HG02852 (cell line): ENCODE results near the gene NXN.
"Not testable (repeated sequence)": the region's sequence is repeated elsewhere in the genome, so short reads cannot be mapped to it uniquely, and the experiment has no call there.

Experiments
- ATAC-seq: cut with Tn5 transposase; IDR thresholded peaks from one replicate; pipeline ENCODE4 v1.9.1; 2021; ENCODE audit warnings: mild to moderate bottlenecking, moderate library complexity; ENCODE audit not compliant: unreplicated experiment

NXN gene

DNA sequence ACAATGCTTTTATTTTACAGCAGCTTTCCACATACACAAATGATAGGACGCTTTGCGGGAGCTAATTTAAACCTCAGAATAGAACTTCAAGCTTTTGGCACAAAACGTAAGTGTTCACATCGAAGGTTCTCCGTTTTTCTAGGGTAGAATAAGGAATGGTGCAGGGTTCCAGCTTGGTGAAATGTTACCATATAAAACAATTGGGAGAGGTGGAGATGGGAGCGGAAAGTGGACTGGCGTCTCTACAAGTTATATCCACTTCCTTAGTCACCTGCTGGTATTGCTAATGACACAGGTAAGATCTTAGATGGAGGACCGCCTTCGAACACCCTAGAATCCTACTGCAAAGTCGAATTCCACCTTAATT, 1.7 kb upstream of the NXN start:
- ATAC-seq, result no peak

DNA sequence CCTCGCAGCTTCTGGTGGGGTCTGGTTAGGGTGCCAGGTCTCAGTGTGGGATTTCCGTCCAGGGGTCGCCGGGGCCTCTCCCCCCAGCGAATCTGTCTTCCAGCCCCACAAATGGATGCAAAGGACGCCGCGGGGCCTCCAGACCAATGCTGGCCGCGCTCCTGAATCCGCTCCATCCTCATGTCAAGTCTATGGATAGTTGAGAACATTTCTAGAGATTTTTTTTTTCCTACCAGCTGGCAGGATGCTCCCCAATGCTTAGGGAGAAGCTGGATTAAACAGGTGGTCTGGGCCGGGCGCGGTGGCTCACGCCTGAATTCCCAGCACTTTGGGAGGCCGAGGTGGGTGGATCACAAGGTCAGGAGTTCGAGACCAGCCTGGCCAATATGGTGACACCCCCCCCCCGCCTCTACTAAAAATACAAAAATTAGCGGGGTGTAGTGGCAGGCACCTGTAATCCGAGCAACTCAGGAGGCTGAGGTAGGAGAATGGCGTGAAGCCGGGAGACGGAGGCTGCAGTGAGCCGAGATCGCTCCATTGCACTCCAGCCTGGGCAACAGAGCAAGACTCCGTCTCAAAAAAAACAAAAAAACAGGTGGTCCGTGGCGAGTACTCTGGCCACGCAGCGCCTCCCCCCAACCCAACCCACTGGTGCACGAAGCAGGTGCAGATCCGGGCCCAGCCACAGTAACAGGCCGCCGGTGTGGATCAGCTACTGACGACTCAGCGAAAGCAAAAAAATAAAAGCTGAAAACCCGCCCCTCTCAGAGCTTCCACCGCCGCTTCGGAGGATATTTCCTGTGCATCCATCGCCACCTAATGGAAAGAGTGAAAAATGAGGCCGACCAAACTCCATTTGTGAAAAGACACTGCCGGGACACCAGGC, 1.1 kb upstream of the NXN start:
- no peak for ATAC-seq

DNA sequence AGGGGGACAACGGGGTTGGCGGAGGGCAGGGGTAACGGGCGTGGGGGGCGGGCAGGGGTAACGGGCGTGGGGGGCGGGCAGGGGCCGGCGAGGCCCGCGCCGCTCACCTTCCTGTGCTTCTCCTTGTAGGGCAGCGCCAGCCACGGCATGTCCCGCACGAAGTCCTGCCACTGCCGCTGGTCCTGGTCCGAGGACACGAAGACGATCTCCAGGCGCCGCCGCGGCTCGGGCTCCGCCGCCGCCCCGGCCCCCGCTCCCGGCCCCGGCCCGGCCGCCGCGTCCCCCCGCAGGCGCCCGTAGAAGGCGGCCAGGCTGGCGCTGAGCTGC, 401 bp downstream of the NXN start:
- no peak for ATAC-seq

DNA sequence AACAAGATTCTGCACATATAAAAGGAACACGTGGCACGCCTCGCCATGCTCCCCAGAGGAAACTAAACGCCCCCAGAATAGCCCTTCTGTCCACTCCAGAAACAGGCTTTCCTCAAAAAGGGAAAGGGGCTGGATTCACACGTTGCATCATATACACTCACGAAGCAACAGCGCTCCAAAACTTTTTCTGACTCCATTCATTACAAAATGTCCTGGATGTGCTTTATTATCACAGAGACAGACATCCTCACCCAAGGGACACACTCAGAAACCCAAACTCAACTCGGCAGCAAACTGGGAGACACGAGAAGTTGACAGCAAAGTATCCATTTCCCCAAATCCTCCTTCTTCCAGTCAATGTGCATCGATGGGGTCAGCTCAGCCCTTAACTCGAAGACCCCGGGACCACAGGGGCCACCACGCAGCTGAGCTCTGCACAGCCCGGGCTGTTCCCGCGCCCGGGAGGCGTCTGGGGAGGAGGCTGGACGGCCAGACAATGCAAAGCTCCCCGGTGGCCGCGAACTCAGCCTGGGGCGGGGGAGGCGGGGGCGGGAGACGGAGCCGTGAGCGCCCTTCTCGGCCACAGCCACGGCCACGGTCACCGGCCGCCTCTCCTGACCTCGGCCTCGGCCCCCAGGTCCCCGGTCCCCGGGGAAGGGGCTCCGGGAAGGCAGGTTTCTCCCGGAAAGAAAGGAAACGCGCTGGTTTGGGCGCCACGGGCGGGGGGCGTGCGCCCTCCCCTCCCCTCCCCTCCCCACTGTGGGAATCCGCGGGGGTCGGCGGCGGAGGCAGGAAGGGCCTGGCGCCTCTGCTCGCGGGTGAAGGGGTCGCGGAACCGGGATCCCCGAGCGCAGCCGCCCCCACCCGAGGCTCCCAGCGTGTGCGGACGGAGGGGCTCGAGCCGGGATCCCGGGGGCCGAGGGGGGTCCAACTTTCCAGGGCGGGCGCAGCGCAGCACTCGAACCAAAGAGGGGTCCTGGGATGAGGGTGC, 1.2 kb downstream of the NXN start:
- ATAC-seq, result no peak

DNA sequence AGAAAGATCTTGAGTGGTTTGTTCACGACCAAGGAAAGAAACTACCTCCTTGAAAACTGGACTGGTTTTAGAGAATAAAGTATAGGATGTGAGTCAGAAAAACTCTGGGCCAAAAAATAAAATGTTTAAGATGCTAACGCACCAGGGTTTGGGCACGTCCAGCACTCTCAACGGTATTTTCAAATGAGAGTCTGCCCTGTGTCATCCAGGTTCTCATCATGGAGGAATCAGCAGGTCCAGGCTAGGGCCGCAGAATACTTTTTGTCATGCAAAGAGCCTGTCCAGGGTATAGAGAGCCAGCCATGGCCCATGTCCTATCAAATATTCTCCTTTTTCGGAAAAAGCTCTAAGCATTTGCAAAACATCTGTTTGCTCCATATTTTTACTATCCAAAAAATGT, 2.4 kb downstream of the NXN start:
- ATAC-seq, result no peak

DNA sequence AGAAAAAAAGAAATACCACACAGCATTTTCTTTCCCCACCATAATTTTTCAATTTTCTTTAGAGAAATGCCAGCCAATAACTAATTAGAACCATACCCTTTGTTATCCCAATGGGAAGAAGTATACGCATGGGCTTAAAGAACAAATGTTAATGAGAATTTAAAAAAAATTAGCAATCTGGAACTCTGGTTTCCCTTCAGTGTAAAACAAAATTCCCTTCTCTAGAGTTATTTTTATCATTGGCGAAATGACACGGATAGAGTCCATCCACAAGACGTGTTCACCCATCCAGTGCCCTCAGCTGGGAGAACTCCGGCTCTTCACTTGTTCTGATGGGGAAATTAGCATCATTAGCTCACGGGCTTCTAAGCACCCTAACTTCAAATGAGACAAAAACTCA, 3.3 kb downstream of the NXN start:
- ATAC-seq, result no peak

DNA sequence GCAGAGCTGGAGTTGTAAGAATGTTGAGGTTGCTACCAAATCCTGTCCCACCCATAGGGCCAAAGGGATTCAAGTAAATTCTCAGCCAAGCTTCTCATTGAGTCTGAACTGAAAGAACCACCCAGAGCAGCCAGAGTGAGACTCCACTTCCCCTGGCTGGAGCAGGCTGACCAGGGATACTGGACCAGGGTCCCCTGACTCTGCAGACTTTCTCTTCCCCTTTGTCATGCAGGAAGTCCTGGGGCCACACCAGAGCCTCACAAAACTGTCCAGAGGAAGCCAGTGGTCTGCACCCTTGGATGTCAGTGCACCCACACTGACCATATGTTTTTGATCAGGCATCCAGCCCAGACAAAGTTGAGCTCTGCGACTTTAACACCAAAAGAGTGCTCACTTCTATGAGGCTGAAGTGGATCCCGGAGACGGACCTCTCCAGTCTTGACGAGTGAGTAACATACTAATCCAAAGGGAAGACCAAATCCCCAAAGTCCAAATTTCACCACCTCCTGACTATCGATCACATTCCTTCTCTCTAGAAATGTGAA, 4.1 kb downstream of the NXN start:
- ATAC-seq, result no peak

DNA sequence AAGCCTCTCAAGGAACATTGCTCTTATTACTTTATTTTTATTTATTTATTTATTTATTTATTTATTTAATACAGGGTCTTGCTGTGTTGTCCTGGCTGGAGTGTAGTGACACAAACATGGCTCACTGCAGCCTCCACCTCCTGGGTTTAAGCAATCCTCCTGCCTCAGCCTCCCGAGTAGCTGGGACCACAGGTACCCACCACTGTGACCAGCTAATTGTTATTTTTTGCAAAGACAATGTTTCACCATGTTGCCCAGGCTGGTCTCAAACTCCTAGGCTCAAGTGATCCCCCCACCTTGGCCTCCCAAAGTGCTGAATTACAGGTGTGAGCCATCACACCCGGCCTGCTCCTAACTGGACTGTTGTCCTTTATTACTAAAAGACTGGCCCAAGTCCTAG, 4.8 kb downstream of the NXN start:
- not testable (repeated sequence) for ATAC-seq

DNA sequence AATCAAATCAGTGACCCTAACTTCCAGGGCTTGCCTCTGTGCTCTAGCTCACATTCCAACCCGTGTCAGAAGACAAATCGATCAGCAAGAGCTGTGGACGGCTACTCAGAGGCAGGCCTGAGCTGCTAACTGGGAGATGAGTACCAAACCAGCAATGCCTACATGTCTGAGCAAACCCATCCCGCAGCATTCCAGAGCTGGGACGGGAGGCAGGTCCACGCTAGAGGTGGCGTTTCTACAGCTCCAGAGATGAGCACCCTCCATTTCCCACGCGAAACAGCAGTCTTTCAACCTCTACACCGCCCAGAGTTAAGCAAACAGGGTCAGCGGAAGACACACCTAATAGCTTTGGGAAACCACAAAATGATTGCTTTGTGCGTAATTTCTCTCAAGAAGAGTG, 6.5 kb downstream of the NXN start:
- no peak for ATAC-seq

DNA sequence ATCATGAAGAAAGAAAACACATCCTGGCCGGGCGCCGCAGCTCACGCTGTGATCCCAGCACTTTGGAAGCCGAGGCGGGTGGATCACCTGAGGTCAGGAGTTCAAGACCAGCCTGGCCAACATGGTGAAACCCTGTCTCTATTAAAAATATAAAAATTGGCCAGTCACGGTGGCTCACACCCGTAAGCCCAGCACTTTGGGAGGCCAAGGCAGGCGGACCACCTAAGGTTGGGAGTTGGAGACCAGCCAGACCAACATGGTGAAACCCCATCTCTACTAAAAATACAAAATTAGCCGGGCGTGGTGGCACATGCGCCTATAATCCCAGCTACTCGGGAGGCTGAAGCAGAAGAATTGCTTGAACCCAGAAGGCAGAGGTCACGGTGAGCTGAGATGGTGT, 7.7 kb downstream of the NXN start:
- ATAC-seq, result not testable (repeated sequence)

DNA sequence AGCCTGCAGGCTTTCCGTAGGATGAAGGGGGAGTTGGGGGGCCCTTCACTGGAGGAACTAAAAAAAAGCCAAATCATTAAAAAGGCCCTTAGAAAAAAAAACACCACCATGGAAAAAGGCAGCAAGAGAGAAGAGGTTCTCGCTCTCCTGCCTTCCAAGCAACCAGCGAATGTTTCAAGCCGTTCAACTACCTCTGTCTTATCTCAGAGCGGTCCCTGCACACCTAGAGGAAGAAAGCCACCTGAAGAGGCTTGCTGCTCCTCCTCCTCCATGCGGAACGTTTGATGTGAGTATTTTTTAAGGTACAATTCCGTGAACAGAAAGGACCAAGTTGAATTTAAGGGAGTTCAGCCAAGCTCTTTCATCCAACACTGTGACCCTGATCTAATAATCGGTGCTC, 9.2 kb downstream of the NXN start:
- ATAC-seq, result no peak

DNA sequence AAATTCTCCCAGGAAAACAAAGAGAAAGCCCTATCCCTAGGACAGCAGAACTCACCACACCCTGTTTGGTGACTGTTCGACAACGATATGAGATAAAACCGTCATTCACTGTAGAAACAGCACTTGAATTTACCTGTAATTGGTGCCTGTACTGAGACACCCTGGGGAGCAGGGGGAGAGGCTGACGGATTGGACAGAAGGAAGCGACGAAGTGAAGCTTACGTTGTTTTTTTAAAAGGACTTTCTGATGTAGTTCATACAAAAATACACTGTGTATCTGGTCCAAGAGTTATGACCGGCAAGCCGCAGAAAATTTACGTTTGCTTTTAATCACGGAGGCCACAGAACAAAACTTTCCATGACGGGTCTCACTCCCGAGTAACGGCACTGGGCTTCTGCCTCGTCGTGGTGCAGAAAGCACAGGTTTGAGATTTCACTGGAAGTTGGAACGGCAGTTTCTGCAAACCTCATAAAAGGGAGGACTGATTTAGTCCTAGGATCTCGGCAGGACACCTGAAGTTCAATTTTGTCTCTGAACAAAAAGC, 9.7 kb downstream of the NXN start:
- ATAC-seq, result no peak

DNA sequence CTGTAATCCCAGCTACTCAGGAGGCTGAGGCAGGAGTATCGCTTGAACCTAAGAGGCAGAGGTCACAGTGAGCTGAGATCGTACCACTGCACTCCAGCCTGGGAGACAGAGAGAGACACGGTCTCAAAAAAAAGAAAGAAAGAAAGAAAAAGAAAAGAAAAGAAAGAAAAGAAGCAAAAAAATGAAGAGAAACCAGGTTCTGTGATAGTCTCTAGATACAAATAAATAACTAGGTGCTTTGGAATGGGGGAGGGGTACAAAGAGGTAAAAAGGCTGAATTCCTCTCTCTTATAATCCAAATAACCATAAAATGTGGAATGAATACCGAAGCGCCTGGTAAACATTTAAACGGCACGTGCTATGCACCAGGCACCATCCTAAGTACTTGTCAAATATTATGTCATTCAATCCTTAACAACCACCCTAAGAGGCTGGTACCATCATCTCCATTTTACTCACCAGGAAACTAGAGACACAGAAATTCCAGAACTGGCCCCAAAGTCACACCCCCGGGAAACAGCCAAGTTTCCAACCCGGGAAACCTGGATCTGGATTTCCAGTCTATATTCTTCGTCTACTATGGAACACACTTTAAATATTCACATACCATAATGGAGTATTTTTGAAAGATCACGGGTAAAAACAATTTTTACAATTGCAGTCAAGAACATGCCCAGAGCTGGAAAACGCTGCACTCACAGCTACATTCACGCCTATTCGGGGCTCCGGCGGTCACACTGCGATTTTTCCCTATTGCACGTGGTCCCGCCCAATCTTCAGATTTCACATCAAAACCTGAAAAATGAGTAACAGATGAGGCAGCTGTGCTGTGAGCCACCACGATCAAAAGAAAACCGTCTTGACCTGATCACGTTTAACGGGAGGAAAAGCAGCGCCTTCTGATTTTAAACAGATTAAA, 10.5 kb downstream of the NXN start:
- ATAC-seq, result no peak

DNA sequence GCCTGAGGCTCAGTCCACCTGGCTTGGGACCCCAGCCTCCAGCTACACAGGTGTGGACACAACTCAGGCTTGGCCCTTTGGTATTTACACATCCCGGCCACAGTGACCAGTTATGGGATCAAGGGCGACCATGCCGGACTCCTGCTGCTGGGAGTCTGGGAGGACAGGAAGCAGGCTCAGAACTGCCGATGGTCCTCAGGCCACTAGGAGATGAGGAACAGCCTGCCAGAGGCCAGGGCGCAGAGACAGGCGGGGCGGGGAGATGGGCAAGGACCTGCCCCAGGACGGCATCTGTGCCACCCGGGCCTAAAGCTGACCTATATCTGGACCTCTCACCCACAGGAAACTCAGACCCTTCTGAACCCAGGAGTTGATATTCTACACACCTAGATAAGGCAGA, 12.5 kb downstream of the NXN start:
- ATAC-seq, result no peak

DNA sequence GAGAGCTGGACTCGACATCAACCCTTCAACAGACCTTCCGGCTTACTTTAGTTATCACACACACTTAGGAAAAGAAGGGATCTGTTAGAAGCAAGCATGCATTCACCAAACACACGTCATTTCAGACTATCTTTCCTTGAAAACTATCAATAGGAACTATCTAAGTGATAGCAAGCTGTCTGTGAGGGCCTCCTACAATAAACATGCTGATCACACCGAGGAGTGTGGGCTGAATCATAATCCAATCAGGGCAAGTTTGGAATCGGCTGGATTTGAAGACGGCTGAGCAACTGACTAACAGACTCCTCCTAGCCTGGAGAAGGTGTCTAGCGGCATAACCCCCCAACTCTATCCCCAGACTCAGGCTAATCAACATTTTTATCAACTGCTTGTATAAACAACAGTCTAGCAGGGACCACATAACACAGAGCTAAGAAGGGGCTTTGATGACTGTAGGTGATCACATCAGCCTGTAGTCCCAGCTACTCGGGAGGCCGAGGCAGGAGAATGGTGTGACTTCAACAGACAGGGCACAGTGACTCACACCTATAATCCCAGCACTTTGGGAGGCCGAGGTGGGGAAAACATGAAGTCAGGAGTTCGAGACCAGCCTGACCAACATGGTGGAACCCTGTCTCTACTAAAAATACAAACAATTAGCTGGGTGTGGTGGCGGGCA, 14.1 kb downstream of the NXN start:
- ATAC-seq, result no peak

DNA sequence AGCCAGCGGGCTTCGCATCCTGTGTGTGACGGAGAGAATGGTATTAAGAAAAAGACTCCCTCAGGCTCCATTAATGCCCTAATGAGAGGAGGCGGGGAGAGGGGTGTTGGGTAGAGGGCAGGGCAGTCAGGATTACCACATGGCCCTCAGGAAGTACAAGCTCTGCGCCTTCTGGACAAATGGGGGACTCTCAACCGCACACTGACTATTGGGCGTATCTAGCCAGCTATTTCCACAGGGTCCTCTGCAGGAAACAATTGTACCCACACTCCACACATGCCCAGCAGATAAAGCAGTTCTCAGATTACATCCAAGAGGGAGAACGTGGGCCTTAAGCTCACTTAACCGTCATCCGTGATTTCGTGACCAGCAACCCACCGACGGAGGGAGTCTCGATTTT, 14.7 kb downstream of the NXN start:
- ATAC-seq, result no peak

DNA sequence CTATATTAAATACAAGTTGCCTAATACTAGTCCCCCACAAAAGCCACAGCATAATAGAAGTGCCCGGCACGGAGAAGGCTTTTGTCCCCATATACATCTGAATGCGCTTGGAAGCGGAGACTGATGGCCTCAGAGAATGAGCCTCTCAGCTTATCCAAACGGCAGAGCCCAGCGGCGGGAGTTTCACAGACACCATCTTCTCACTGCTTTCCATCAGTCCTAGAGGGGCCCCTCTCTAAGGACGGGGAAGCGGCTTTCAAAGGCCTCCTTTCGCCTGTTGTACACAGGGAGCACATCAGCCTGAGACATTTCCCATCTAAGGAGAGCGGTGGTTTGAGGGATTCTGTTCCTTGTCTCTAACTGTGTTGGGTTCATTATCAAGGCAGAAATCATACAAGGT, 16.9 kb downstream of the NXN start:
- ATAC-seq, result no peak

DNA sequence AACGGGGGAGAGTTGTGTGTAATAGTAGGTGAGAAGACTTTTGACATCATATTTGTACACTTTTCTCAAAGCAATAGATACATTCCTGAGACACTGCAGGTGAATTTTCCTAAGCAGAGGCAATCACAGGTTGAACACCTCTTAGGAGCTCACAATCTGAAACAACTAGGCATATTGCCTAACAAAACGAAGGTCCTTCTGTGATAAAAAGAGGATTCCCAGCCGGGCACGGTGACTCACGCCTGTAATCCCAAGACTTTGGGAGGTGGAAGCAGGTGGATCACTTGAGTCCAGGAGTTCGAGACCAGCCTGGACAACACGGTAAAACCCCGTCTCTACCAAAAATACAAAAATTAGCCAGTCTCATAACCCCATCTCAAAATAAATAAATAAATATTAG, 17.4 kb downstream of the NXN start:
- no peak for ATAC-seq

DNA sequence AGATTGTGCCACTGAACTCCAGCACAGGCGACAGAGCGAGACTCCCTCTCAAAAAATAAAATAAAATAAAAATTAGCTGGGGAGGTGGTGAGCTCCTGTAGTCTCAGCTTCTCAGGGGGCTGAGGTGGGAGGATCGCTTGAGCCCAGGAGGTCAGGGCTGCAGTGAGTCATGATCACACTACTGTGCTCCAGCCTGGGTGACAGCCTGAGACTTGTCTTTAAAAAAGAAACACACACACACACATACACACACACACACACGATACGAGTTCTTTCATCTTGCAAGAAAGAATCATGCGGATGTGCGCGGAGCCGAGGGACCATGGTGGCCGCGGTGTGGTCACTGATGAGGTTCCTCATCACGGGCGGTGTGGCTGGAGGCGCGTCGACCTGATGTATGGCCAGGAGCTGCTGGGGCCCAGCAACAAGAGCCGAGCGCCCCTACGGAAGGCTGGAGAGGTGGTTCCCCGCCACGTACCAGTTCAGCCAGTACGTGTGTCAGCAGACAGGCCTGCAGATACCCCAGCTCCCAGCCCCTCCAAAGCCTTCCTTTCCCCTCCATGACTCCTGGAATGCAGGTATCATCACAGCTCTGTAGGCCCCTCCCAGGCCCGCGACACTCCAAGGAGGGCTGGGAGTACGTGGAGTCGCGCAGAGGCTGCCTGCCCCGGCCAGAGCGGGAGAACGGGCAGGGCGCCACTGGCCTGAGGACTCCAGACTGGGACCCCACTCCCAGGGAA, 20.7 kb downstream of the NXN start:
- ATAC-seq, result no peak
